Kidney (tissue), 14 donors: ENCODE data around the gene PSMD1. TPM values are rescaled to one million over a fixed set of nuclear protein-coding genes. Genes with fewer than 3 reads are reported as not detected.

Experiments
- DNase-seq, 5 donors: peaks; one replicate each; pipeline ENCODE4 v3.0.0-alpha.2; 2013 to 2020
- FAIRE-seq: peaks from 2 replicates; lab custom pipeline; 2012; peaks lifted over from hg19 to GRCh38; lab: Jason Lieb, UNC
- H3K27ac ChIP-seq, 2 donors: one replicate each; pipeline ENCODE4 v1.7.0; 2013; ENCODE audit warnings: low read depth in 2 of 2, low read length in 2 of 2, inconsistent platforms in 1 of 2
- H3K27me3 ChIP-seq: one replicate; pipeline ENCODE4 v1.7.1; 2013; ENCODE audit warnings: low read length, inconsistent platforms; ENCODE audit not compliant: control insufficient read depth, insufficient read depth
- H3K36me3 ChIP-seq, 3 donors: one replicate each; pipeline versions ENCODE4 v1.7.0 to v1.7.1; 2013; ENCODE audit warnings: low read length in 3 of 3, control low read depth in 1 of 3, inconsistent platforms in 1 of 3; ENCODE audit not compliant: insufficient read depth in 3 of 3, control insufficient read depth in 2 of 3
- H3K4me1 ChIP-seq, 3 donors: one replicate each; pipeline versions ENCODE4 v1.7.0 to v1.7.1; 2013; ENCODE audit warnings: low read length in 3 of 3, inconsistent platforms in 1 of 3, low read depth in 1 of 3; ENCODE audit not compliant: control insufficient read depth in 2 of 3, insufficient read depth in 2 of 3
- H3K4me3 ChIP-seq, 3 donors: one replicate each; pipeline versions ENCODE4 v1.7.0 to v1.8.1; 2013; ENCODE audit warnings: low read length in 3 of 3, control low read depth in 1 of 3, inconsistent platforms in 1 of 3
- H3K9ac ChIP-seq, 3 donors: one replicate each; pipeline versions ENCODE4 v1.7.0 to v1.7.1; 2013; ENCODE audit warnings: low read length in 3 of 3, control low read depth in 1 of 3, inconsistent platforms in 1 of 3
- H3K9me3 ChIP-seq, 3 donors: one replicate each; pipeline versions ENCODE4 v1.7.0 to v1.7.1; 2013; ENCODE audit warnings: low read length in 3 of 3, control low read depth in 1 of 3, inconsistent platforms in 1 of 3; ENCODE audit not compliant: control insufficient read depth in 2 of 3, insufficient read depth in 1 of 3
- intact Hi-C: fragments of 100-400 bp; cut with DNase I; formaldehyde crosslinking; loops from one replicate; pipeline ENCODE4 v1.11.1; 2022
- polyA plus RNA-seq: library from polyadenylated mRNA; stranded (reverse); fragments of 350-450 nt; fragmentation: Illumina TruSeq; extraction: RNeasy Lipid Tissue Mini Kit (QIAGEN cat#74804); gene quantifications from one replicate; pipeline ENCODE4 v1.2.3, GENCODE V29; 2014; ENCODE audit warnings: low read depth, low replicate concordance; ENCODE audit not compliant: insufficient read depth
- total RNA-seq: library from RNA; stranded (reverse); fragmentation: NEBNext Ultra II Directional; extraction: Animal tissue kit (Norgen Biotek cat#: 25700); gene quantifications from one replicate; pipeline ENCODE4 v1.2.1, GENCODE V29; 2021
- TF ChIP-seq, protein P1 (sequence below): IDR thresholded peaks from 3 replicates; pipeline ENCODE4 v1.5.1; 2012; ENCODE audit warnings: mild to moderate bottlenecking, moderate library complexity, borderline replicate concordance; ENCODE audit not compliant: insufficient read depth; ENCODE audit errors: extremely low read depth
- donor health status: control.
- donor health status: control.
- donor health status: control.
- donor health status: control.
- donor health status: control.
- donor health status: DM: yes; HTN: yes; CAD: no.
- donor health status: Normal renal cell carcinoma (clear cell type).

Gene PSMD1
- total and polyA plus RNA-seq, 2 donors from 2014 or later, result 75.6 to 95.4 TPM

DNA sequence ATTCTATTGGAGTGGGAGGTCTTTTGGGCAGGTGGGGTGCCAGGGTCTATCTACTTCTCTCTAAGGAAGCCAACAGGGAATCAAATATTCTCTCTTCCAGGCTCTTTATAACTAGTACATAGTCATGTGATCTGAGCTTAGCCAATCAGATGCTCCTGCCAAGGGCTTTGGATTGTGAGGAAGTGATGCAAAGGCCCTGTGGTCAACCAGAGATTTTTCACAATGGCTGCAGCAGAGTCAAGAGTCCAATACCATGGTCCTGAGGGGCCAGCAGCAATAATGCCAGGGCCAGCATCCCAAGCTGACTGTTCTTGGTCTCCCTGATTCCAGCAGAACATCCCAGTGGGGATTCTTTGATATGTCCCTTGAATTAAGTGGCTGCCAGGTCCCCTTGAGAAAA is 27.8 kb upstream of the PSMD1 start:
- no peak overlapping the region for H3K4me3 ChIP-seq
- H3K9ac ChIP-seq, result no peak overlapping the region
- no peaks in the 10 kb centered on the region for H3K36me3 ChIP-seq
- H3K9me3 ChIP-seq, result no peaks in the 10 kb centered on the region
- FAIRE-seq, result no peak
- H3K27me3 ChIP-seq, result no peaks in the 10 kb centered on the region
- no peak overlapping the region for H3K27ac ChIP-seq
- DNase-seq, result no peak
- TF ChIP-seq, protein P1, sequence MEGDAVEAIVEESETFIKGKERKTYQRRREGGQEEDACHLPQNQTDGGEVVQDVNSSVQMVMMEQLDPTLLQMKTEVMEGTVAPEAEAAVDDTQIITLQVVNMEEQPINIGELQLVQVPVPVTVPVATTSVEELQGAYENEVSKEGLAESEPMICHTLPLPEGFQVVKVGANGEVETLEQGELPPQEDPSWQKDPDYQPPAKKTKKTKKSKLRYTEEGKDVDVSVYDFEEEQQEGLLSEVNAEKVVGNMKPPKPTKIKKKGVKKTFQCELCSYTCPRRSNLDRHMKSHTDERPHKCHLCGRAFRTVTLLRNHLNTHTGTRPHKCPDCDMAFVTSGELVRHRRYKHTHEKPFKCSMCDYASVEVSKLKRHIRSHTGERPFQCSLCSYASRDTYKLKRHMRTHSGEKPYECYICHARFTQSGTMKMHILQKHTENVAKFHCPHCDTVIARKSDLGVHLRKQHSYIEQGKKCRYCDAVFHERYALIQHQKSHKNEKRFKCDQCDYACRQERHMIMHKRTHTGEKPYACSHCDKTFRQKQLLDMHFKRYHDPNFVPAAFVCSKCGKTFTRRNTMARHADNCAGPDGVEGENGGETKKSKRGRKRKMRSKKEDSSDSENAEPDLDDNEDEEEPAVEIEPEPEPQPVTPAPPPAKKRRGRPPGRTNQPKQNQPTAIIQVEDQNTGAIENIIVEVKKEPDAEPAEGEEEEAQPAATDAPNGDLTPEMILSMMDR, result no peak
- intact Hi-C loops, result no loop called here
- no peaks in the 10 kb centered on the region for H3K4me1 ChIP-seq

DNA sequence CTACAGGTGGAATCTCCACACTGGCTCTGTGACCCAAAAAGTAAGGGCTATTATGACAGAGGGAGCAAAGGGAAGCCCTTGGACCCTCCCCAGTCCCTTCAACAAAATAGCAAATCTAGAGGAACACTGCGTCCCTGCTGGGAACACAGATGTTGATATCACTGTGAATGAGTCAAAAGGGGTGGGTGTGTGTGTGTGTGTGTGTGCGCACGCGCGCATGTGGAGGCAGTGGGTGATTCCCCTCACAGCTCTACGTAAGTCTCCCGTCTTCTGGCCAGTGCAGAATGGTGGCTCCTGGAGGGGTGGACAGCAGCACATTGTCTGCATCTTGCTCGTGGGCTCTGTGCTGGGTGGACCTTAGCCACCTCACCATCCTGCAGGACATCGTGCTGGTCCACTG is 27.1 kb upstream of the PSMD1 start:
- H3K27ac ChIP-seq, result no peak overlapping the region
- H3K36me3 ChIP-seq, result no peaks in the 10 kb centered on the region
- no peaks in the 10 kb centered on the region for H3K27me3 ChIP-seq
- no peaks in the 10 kb centered on the region for H3K9me3 ChIP-seq
- H3K4me1 ChIP-seq, result no peaks in the 10 kb centered on the region
- intact Hi-C loops, result no loop called here
- DNase-seq (no peak), FAIRE-seq (no peak)
- H3K4me3 ChIP-seq, result no peak overlapping the region
- TF ChIP-seq, protein P1, result no peak
- H3K9ac ChIP-seq, result no peak overlapping the region

DNA sequence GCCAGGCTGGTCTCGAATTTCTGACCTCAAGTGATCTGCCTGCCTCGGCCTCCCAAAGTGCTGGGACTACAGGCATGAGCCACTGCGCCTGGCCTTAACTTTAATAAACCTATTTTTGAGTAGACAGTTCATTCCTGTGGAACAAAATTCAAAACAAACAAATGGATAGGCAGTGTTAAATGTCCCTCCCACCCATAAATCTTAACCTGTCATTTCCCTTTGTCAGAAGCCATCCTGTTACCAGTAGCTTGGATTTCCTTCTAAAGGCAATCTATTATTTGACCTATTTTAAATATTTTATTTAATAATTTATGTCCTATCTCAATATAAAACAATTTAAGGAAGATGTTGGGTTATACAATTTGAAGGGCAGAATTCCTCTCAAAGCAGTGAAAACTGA is 25.9 kb upstream of the PSMD1 start:
- Histone ChIP-seq H3K4me3 (no peak overlapping the region), H3K36me3 (no peaks in the 10 kb centered on the region), H3K9ac (no peak overlapping the region), H3K4me1 (no peaks in the 10 kb centered on the region), H3K9me3 (no peaks in the 10 kb centered on the region), H3K27me3 (no peaks in the 10 kb centered on the region), H3K27ac (no peak overlapping the region)
- FAIRE-seq (no peak), DNase-seq (no peak)
- intact Hi-C loops, result no loop called here
- TF ChIP-seq, protein P1, result no peak

DNA sequence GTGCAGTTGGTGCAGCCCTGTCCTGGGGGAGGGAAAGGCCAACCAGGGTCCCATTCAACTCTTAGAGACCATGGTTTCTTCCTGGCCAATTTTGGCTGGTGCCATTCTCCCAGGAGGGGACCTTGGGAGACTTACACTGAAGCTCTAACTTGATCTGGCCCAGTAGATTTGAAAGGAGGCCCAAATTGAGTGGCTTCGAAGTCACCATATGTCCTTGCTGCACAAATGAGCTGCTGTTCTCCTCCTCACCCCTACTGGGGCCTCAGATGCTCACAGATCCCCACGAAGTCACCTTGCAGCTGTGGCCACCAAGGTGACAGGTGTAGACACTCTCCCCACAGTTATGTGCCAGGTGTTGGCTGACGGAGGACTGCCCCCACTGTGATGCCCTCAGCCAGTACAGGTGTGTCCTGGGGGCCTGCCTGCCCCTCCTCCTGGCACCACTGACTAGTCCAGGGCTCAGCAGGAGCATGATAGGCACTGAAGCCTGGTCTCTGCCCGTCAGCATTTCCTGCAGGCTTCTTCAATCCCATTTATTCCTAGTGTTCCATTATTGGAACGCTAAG is 24.0 kb upstream of the PSMD1 start:
- TF ChIP-seq, protein P1, result no peak
- intact Hi-C loops, result no loop called here
- no peaks in the 10 kb centered on the region for H3K36me3 ChIP-seq
- H3K27ac ChIP-seq, result no peak overlapping the region
- H3K9ac ChIP-seq, result no peak overlapping the region
- peaks cover 6% of the 10 kb centered on the region for H3K27me3 ChIP-seq
- no peaks in the 10 kb centered on the region for H3K9me3 ChIP-seq
- H3K4me3 ChIP-seq, result no peak overlapping the region
- FAIRE-seq (no peak), DNase-seq (no peak)
- no peaks in the 10 kb centered on the region for H3K4me1 ChIP-seq
